HFFc6 (cell line): ENCODE data around the gene MISFA. TPM values are rescaled to one million over a fixed set of nuclear protein-coding genes. Genes with fewer than 3 reads are reported as not detected.
"Not testable (repeated sequence)": the region's sequence is repeated elsewhere in the genome, so short reads cannot be mapped to it uniquely, and the experiment has no call there.

Experiments used
- DNase-seq: peaks from one replicate; pipeline ENCODE4 v3.0.0-alpha.2; 2018
- H3K27ac Mint-ChIP-seq: 2 replicates; pipeline ENCODE4 v1.8.0; 2020; ENCODE audit warnings: mild to moderate bottlenecking, mixed read lengths
- H3K27me3 Mint-ChIP-seq: 2 replicates; pipeline ENCODE4 v1.8.0; 2021; ENCODE audit warnings: mild to moderate bottlenecking, moderate library complexity, mixed read lengths; ENCODE audit not compliant: insufficient read depth
- H3K36me3 Mint-ChIP-seq: 2 replicates; pipeline ENCODE4 v1.8.0; 2021; ENCODE audit warnings: low read depth, mixed read lengths
- H3K4me1 Mint-ChIP-seq: 2 replicates; pipeline ENCODE4 v1.8.0; 2020; ENCODE audit warnings: low read depth, mixed read lengths
- H3K4me3 Mint-ChIP-seq: 2 replicates; pipeline ENCODE4 v1.8.0; 2020; ENCODE audit warnings: mild to moderate bottlenecking, moderate library complexity, mixed read lengths
- H3K9me3 Mint-ChIP-seq: 2 replicates; pipeline ENCODE4 v1.8.0; 2020; ENCODE audit warnings: mild to moderate bottlenecking, mixed read lengths
- CTCF ChIP-seq: fragments of 200-600 bp; sonication (generic); IDR thresholded peaks from 2 replicates; pipeline ENCODE4 v1.5.0; 2021; ENCODE audit warnings: antibody characterized with exemption, mild to moderate bottlenecking
- total RNA-seq, 6 experiments: library from RNA; stranded (reverse); fragmentation: NEBNext Ultra II Directional; extraction: Animal tissue kit (Norgen Biotek cat#: 25700); gene quantifications; 2 replicates in 1 of 6; 3 replicates in 5 of 6; pipeline ENCODE4 v1.2.3, GENCODE V29; 2021

MISFA gene
- total RNA-seq, 6 experiments from 2014 or later = 1.5 to 2.8 (median 2.4) TPM

GRCh38 chr11:18634140-18635032, 34.8 kb downstream of the MISFA start, which contains the start of gene SPTY2D1:
TSS of gene SPTY2D1 (minus strand) at chr11:18634342. CDS start at chr11:18634257, 85 bp downstream.
- Mint-ChIP-seq H3K36me3 (peaks cover 5% of the 10 kb centered on the region; the same call in 1 of the 2 replicates), H3K27ac (peak within 1 kb of the TSS; percentile 99), H3K4me1 (peaks cover 31% of the 10 kb centered on the region), H3K27me3 (peaks cover 4% of the 10 kb centered on the region), H3K4me3 (peak within 1 kb of the TSS; percentile 93), H3K9me3 (no peaks in the 10 kb centered on the region)
- peak; percentile 99 for DNase-seq
- no peak for TF ChIP-seq CTCF

GRCh38 chr11:18641677-18642076, 42.1 kb downstream of the MISFA start:
- Mint-ChIP-seq H3K27ac (no peak overlapping the region), H3K9me3 (no peaks in the 10 kb centered on the region), H3K36me3 (no peaks in the 10 kb centered on the region), H3K27me3 (peaks cover 19% of the 10 kb centered on the region), H3K4me3 (no peak overlapping the region), H3K4me1 (no peaks in the 10 kb centered on the region; the same call in 1 of the 2 replicates)
- no peak for TF ChIP-seq CTCF
- DNase-seq = no peak

- not testable (repeated sequence) for H3K27ac Mint-ChIP-seq, H3K4me3 Mint-ChIP-seq, H3K4me1 Mint-ChIP-seq, H3K36me3 Mint-ChIP-seq, H3K9me3 Mint-ChIP-seq, DNase-seq
- H3K27me3 Mint-ChIP-seq = peaks cover 19% of the 10 kb centered on the region
These were observed 43.4 kb downstream of the MISFA start for GRCh38 chr11:18643034-18643433.

GRCh38 chr11:18650353-18650752, 50.8 kb downstream of the MISFA start:
- Mint-ChIP-seq H3K36me3 (no peaks in the 10 kb centered on the region), H3K27me3 (peaks cover 5% of the 10 kb centered on the region; the same call in 1 of the 2 replicates), H3K9me3 (no peaks in the 10 kb centered on the region), H3K27ac (no peak overlapping the region), H3K4me1 (no peaks in the 10 kb centered on the region), H3K4me3 (no peak overlapping the region)
- no peak for DNase-seq
- no peak for TF ChIP-seq CTCF

- DNase-seq = peak; percentile 40
- Mint-ChIP-seq H3K27me3 (peaks cover 5% of the 10 kb centered on the region; the same call in 1 of the 2 replicates), H3K4me3 (no peak overlapping the region), H3K4me1 (no peaks in the 10 kb centered on the region), H3K9me3 (no peaks in the 10 kb centered on the region), H3K27ac (no peak overlapping the region), H3K36me3 (no peaks in the 10 kb centered on the region)
- peak; percentile 83 for TF ChIP-seq CTCF
These were observed 51.4 kb downstream of the MISFA start for GRCh38 chr11:18650859-18651557.

Other genes with a start within 250 kb of the MISFA start
- 1,000 to 10,000 TPM; 1,331 to 1,603 (median 1,438) TPM for gene LDHA, start 205.2 kb upstream of the MISFA start, total RNA-seq
- gene LDHC, start 187.5 kb upstream of the MISFA start, total RNA-seq = 1 to 10 TPM in 4 of 6 experiments, under 1 TPM in 2; 0.52 to 2.7 (median 2.0) TPM
- not detected for gene LDHAL6A, start 143.9 kb upstream of the MISFA start, total RNA-seq
- gene TSG101, start 72.8 kb upstream of the MISFA start, total RNA-seq = 10 to 100 TPM; 56.9 to 82.7 (median 71.4) TPM
- gene UEVLD, start 11.1 kb upstream of the MISFA start, total RNA-seq = 10 to 100 TPM; 20.0 to 29.0 (median 24.4) TPM
- gene SPTY2D1, start 34.6 kb downstream of the MISFA start, total RNA-seq = 10 to 100 TPM; 25.9 to 29.8 (median 28.1) TPM
- under 1 TPM; 0.23 to 0.61 (median 0.41) TPM for gene TMEM86A, start 99.0 kb downstream of the MISFA start, total RNA-seq
- not detected for gene IGSF22, start 126.4 kb downstream of the MISFA start, total RNA-seq
- gene PTPN5, start 192.0 kb downstream of the MISFA start, total RNA-seq = not detected